A673 (cell line): ENCODE results near the gene SPON1. TPM values are rescaled to one million over a fixed set of nuclear protein-coding genes. Genes with fewer than 3 reads are reported as not detected.

Experiments
- BruUV-seq: library from RNA; stranded (reverse); fragments of 400-500 nt; replicated peaks from 2 replicates; lab custom pipeline; 2021; lab: Mats Ljungman, UMichigan
- CTCF ChIA-PET: fragments of 300-600 bp; sonication (Branson Sonifier 250); formaldehyde crosslinking; loops from one replicate; lab custom pipeline; 2022; ENCODE audit warnings: antibody characterized with exemption; lab: Charles Lee
- POLR2A ChIA-PET: fragments of 300-600 bp; sonication (Branson Sonifier 250); formaldehyde crosslinking; loops from one replicate; lab custom pipeline; 2022; ENCODE audit warnings: antibody characterized with exemption; ENCODE audit not compliant: low non-redundant PET; lab: Charles Lee
- DNase-seq: peaks from one replicate; pipeline ENCODE4 v3.0.0-alpha.2; 2015; ENCODE audit warnings: low spot score
- H3K27ac ChIP-seq: fragments of 200-600 bp; sonication (generic); 2 replicates; pipeline ENCODE4 v1.5.1; 2016; ENCODE audit warnings: mixed run types, low read depth, mild to moderate bottlenecking, mixed read lengths, antibody characterized with exemption, low read length; ENCODE audit not compliant: poor library complexity, severe bottlenecking
- H3K27me3 ChIP-seq: fragments of 200-600 bp; sonication (generic); replicated peaks from 2 replicates; pipeline ENCODE4 v1.6.1; 2017; ENCODE audit warnings: mixed run types, low read depth, mild to moderate bottlenecking, mixed read lengths, antibody characterized with exemption, low read length; ENCODE audit not compliant: insufficient read depth, poor library complexity
- H3K36me3 ChIP-seq: fragments of 200-600 bp; sonication (generic); 2 replicates; pipeline ENCODE4 v1.6.1; 2016; ENCODE audit warnings: mixed run types, mild to moderate bottlenecking, mixed read lengths, antibody characterized with exemption, low read length; ENCODE audit not compliant: insufficient read depth, poor library complexity, severe bottlenecking
- H3K4me1 ChIP-seq: fragments of 200-600 bp; sonication (generic); 2 replicates; pipeline ENCODE4 v1.6.1; 2017; ENCODE audit warnings: mixed run types, mild to moderate bottlenecking, mixed read lengths, antibody characterized with exemption, low read length; ENCODE audit not compliant: insufficient read depth, poor library complexity, severe bottlenecking
- H3K4me3 ChIP-seq: fragments of 200-600 bp; sonication (generic); 2 replicates; pipeline ENCODE4 v1.5.1; 2016; ENCODE audit warnings: low read depth, mixed run types, mild to moderate bottlenecking, mixed read lengths, low read length; ENCODE audit not compliant: poor library complexity, severe bottlenecking
- H3K9me3 ChIP-seq: fragments of 200-600 bp; sonication (generic); 2 replicates; pipeline ENCODE4 v1.6.1; 2016; ENCODE audit warnings: mixed run types, low read depth, mild to moderate bottlenecking, mixed read lengths, antibody characterized with exemption, low read length; ENCODE audit not compliant: poor library complexity, severe bottlenecking
- EZH2 ChIP-seq: fragments of 200-600 bp; sonication (generic); IDR thresholded peaks from 2 replicates; pipeline ENCODE4 v1.6.1; 2017; ENCODE audit warnings: borderline replicate concordance, low read depth, mild to moderate bottlenecking, mixed read lengths, antibody characterized with exemption, low read length; ENCODE audit not compliant: poor library complexity, severe bottlenecking
- intact Hi-C: fragments of 100-400 bp; cut with micrococcal nuclease; formaldehyde crosslinking; loops from one replicate; pipeline ENCODE4 v1.10.0; 2022; ENCODE audit not compliant: unreplicated experiment
- total RNA-seq: library from RNA; stranded (reverse); gene quantifications from 2 replicates; pipeline ENCODE4 v1.2.3, GENCODE V29; 2021
- TF ChIP-seq, protein P1 (sequence below): fragments of 300-800, 200-600 bp; sonication (generic); conservative IDR thresholded peaks from 2 replicates; pipeline ENCODE4 v1.5.1; 2017; ENCODE audit warnings: low read depth, mild to moderate bottlenecking, antibody characterized with exemption, low read length, moderate library complexity, mixed read lengths

Gene SPON1
- total RNA-seq, 1 experiment from 2014 or later: not detected

DNA sequence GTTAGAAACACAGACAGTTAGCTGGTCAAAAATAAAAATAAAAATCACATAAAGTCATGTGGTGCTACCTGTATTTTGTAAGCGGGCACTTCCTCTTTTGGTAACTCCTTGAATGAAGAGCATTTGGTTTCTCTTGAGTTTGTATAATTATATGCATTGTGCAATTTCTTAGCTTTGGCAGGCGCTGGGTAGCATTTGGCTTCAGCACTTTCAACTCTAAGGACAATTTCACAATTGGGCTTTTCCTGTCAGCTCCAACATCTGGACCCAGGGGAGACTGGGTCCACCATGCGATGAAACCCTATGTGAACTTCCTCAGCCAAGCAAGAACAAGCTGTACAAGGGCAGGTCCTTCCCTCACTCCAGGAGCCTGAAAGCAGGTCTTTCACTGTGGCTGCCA lies 227.4 kb downstream of the SPON1 start:
- no peak overlapping the region for H3K4me3 ChIP-seq
- intact Hi-C loops: no loop called here
- ChIA-PET CTCF (no interaction called here), POLR2A (no interaction called here)
- H3K36me3 ChIP-seq: no peaks in the 10 kb centered on the region
- no peak overlapping the region for H3K27ac ChIP-seq
- H3K9me3 ChIP-seq: no peaks in the 10 kb centered on the region
- no peak for TF ChIP-seq EZH2
- TF ChIP-seq, protein P1, sequence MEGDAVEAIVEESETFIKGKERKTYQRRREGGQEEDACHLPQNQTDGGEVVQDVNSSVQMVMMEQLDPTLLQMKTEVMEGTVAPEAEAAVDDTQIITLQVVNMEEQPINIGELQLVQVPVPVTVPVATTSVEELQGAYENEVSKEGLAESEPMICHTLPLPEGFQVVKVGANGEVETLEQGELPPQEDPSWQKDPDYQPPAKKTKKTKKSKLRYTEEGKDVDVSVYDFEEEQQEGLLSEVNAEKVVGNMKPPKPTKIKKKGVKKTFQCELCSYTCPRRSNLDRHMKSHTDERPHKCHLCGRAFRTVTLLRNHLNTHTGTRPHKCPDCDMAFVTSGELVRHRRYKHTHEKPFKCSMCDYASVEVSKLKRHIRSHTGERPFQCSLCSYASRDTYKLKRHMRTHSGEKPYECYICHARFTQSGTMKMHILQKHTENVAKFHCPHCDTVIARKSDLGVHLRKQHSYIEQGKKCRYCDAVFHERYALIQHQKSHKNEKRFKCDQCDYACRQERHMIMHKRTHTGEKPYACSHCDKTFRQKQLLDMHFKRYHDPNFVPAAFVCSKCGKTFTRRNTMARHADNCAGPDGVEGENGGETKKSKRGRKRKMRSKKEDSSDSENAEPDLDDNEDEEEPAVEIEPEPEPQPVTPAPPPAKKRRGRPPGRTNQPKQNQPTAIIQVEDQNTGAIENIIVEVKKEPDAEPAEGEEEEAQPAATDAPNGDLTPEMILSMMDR: no peak
- no peaks in the 10 kb centered on the region for H3K4me1 ChIP-seq
- no TSS peak for BruUV-seq
- H3K27me3 ChIP-seq: no peaks in the 10 kb centered on the region
- DNase-seq: no peak

DNA sequence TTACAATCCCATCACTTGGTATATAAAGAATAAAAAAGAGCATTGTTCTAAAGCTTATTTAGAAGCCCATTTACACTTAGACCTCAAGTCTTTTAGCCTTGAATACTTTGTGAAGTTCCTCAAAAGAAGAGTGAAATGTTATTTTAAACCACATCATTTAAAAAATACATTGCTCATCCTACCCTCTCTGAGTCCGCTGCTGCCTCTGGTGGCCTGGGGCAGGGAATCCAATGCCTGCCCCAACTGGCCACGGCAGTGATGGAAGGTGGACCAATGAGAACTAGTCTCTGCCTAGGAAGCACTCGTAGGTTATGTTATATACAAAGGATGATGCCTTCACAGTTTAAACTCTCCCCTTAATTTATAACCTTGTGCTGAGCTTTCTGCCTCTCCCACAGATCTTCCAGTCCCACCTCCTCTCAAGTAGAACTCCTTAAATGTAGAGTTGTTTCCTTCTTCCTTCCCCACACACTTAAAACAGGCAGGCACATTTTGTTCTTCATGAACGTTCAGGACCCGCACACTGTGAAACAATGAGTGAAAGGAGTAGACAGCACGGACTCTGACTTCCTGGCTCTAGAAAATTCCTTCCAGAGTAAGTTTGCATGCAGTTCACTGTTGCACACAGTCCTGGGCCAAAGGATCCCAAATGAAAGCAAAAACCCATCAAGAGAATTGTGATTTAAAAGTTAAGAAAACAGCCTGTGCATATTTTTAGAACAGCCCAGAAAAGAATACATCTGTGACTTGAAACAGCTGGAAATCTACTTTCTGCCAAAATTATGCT lies 228.7 kb downstream of the SPON1 start:
- POLR2A ChIA-PET: no interaction called here
- H3K27me3 ChIP-seq: no peaks in the 10 kb centered on the region
- H3K36me3 ChIP-seq: no peaks in the 10 kb centered on the region
- no peaks in the 10 kb centered on the region for H3K9me3 ChIP-seq
- CTCF ChIA-PET: no interaction called here
- no peak for TF ChIP-seq EZH2
- TF ChIP-seq, protein P1: no peak
- H3K27ac ChIP-seq: no peak overlapping the region
- H3K4me3 ChIP-seq: no peak overlapping the region
- H3K4me1 ChIP-seq: no peaks in the 10 kb centered on the region
- no peak for DNase-seq
- BruUV-seq: no TSS peak
- intact Hi-C loops: no loop called here

DNA sequence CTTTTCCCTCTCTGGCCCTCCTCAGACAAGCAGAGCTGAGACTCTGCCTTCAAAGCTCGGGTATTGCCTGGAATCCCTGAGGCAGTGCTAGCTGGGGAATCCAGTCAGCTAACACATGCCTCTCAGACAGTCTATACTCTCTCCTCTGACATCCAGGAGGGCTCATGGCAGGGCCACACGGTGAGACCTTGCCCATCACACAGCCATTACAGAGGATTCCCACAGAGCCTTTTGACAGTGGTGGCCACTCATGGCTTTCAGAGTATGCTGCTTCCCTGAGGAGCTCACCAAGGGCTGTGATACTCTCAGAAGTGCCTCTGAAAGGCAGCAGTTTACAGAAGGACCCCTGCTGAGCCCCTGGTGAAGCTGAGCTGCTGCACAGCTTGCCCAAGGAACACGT lies 231.1 kb downstream of the SPON1 start:
- Histone ChIP-seq H3K27ac (no peak overlapping the region), H3K4me3 (no peak overlapping the region), H3K27me3 (no peaks in the 10 kb centered on the region), H3K9me3 (no peaks in the 10 kb centered on the region), H3K4me1 (no peaks in the 10 kb centered on the region), H3K36me3 (no peaks in the 10 kb centered on the region)
- intact Hi-C loops: no loop called here
- no TSS peak for BruUV-seq
- CTCF ChIA-PET: no interaction called here
- POLR2A ChIA-PET: no interaction called here
- DNase-seq: no peak
- no peak for TF ChIP-seq EZH2
- TF ChIP-seq, protein P1: no peak
